ENCODE results near the gene VIP.
A peak's percentile ranks its signal among the peaks of the same experiment; 100 is the strongest.
"Not testable (repeated sequence)": the region's sequence is repeated elsewhere in the genome, so short reads cannot be mapped to it uniquely, and the experiment has no call there.

VIP gene

DNA sequence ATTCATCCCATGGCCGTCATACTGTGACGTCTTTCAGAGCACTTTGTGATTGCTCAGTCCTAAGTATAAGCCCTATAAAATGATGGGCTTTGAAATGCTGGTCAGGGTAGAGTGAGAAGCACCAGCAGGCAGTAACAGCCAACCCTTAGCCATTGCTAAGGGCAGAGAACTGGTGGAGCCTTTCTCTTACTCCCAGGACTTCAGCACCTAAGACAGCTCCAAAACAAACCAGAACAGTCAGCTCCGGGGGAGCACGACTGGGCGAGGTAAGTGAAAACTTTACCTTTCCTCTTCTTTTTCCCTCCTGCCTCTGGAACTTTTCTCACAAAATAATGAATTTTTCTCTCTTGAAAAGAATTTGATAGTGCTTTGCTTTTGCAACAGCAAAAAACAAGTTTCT is at the start of gene VIP:
VIP (plus strand) TSS at position 104 of the 400 bp plus-strand sequence. CDS start 1,381 bp downstream, outside the sequence.
- H3K4me2 ChIP-seq (ENCODE audit: low read length), result no peak within 1 kb of the TSS
- no peaks in the 10 kb centered on the region for H3K36me3 ChIP-seq (ENCODE audit: control insufficient read depth, insufficient read depth, low read length)
- H2AFZ ChIP-seq, result peak within 1 kb of the TSS; percentile 20
- no peaks in the 10 kb centered on the region for H3K9me3 ChIP-seq (ENCODE audit: control insufficient read depth, low read length)
- H3K27ac ChIP-seq, result no peak within 1 kb of the TSS
- no peaks in the 10 kb centered on the region for H3K4me1 ChIP-seq
- H3K9ac ChIP-seq, result no peak within 1 kb of the TSS
- H3K79me2 ChIP-seq, result no peaks in the 10 kb centered on the region
- no peak for TF ChIP-seq CTCF (IDR thresholded peaks at IDR 0.05)
- H3K27me3 ChIP-seq (ENCODE audit: control insufficient read depth, insufficient read depth, low read length), result no peaks in the 10 kb centered on the region
- no peak within 1 kb of the TSS for H3K4me3 ChIP-seq (ENCODE audit: low read depth, low read length)

DNA sequence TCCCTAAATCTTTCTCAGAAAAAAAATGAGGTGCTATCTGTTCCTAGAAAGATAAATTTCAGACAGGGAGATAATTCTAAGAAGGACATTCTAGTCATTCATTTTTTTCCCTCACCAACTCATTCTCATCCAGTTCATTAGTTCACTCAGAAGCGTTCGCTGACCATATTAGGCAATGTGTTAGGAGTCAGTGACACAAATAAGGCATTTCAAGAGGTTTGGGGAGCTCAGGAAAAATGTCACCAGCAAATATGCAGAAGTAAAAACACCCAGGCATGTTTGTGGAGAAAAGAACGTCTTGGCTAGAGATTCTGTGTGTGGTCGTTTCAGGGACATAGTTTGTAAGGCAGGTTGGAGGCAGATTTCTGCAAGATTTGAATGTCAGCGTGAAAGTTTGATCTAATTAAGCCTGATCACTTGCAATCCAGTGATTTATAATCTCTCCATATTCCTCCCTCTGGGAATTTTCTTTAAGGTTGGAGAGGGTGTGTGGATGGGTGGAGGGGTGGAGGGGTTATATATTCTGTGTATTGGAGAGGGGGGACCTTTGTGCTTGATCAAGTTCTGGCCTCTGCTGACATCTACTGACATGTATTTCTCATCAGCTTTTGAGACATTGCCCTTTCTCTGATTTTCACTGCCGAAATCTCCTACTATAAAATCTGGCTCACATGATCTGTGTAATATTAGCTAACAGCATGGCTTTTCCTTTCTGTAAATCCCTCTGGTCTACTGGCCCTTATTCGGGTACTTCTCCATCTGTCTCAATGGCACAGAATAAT is 49.3 kb upstream of the VIP start:
- TF ChIP-seq CTCF (IDR thresholded peaks at IDR 0.05), result no peak
- H3K4me1 ChIP-seq, result no peaks in the 10 kb centered on the region
- no peak overlapping the region for H3K4me2 ChIP-seq (ENCODE audit: low read length)
- H3K9me3 ChIP-seq (ENCODE audit: control insufficient read depth, low read length), result no peaks in the 10 kb centered on the region
- no peak overlapping the region for H3K9ac ChIP-seq
- H3K36me3 ChIP-seq (ENCODE audit: control insufficient read depth, insufficient read depth, low read length), result no peaks in the 10 kb centered on the region
- no peaks in the 10 kb centered on the region for H3K79me2 ChIP-seq
- no peak overlapping the region for H3K27ac ChIP-seq
- H3K27me3 ChIP-seq (ENCODE audit: control insufficient read depth, insufficient read depth, low read length), result no peaks in the 10 kb centered on the region
- no peak overlapping the region for H3K4me3 ChIP-seq (ENCODE audit: low read depth, low read length)
- H2AFZ ChIP-seq, result no peak overlapping the region

- no peaks in the 10 kb centered on the region for H3K4me1 ChIP-seq
- H3K36me3 ChIP-seq (ENCODE audit: control insufficient read depth, insufficient read depth, low read length), result peaks cover 1% of the 10 kb centered on the region
- H3K27ac ChIP-seq, result no peak overlapping the region
- H3K4me3 ChIP-seq (ENCODE audit: low read depth, low read length), result no peak overlapping the region
- no peak overlapping the region for H2AFZ ChIP-seq
- no peaks in the 10 kb centered on the region for H3K9me3 ChIP-seq (ENCODE audit: control insufficient read depth, low read length)
- TF ChIP-seq CTCF (IDR thresholded peaks at IDR 0.05), result no peak
- no peaks in the 10 kb centered on the region for H3K27me3 ChIP-seq (ENCODE audit: control insufficient read depth, insufficient read depth, low read length)
- no peak overlapping the region for H3K4me2 ChIP-seq (ENCODE audit: low read length)
- H3K79me2 ChIP-seq, result no peaks in the 10 kb centered on the region
- no peak overlapping the region for H3K9ac ChIP-seq
Observed at GRCh38 chr6:152701863-152702401, 48.7 kb upstream of the VIP start.

DNA sequence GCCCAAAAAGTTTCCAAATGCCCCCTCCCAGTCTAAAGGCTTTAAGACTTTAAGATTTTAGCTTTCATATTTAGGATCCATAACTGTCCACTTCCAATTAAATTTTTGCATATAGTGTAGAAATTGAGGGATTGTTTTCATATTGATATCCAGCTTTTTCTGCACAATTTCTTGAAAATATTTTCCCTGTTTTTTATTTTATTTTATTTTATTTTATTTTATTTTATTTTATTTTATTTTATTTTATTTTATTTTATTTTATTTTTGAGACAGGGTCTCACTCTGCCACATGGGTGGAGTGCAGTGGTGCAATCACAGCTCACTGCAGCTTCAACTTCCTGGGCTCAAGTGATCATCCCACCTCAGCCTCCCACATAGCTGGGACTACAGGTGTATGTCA is 46.8 kb upstream of the VIP start:
- H3K27ac ChIP-seq; H3K4me1 ChIP-seq; H3K4me3 ChIP-seq (ENCODE audit: low read depth, low read length); H3K36me3 ChIP-seq (ENCODE audit: control insufficient read depth, insufficient read depth, low read length); H3K9me3 ChIP-seq (ENCODE audit: control insufficient read depth, low read length); H3K4me2 ChIP-seq (ENCODE audit: low read length); H3K27me3 ChIP-seq (ENCODE audit: control insufficient read depth, insufficient read depth, low read length); H2AFZ ChIP-seq; H3K9ac ChIP-seq; H3K79me2 ChIP-seq: not testable (repeated sequence)

- H3K36me3 ChIP-seq (ENCODE audit: control insufficient read depth, insufficient read depth, low read length), result peaks cover 8% of the 10 kb centered on the region
- H3K27me3 ChIP-seq (ENCODE audit: control insufficient read depth, insufficient read depth, low read length), result no peaks in the 10 kb centered on the region
- TF ChIP-seq CTCF (IDR thresholded peaks at IDR 0.05), result no peak
- no peak overlapping the region for H3K9ac ChIP-seq
- peaks cover 3% of the 10 kb centered on the region for H3K9me3 ChIP-seq (ENCODE audit: control insufficient read depth, low read length)
- H2AFZ ChIP-seq, result no peak overlapping the region
- no peaks in the 10 kb centered on the region for H3K4me1 ChIP-seq
- H3K79me2 ChIP-seq, result no peaks in the 10 kb centered on the region
- H3K4me2 ChIP-seq (ENCODE audit: low read length), result no peak overlapping the region
- no peak overlapping the region for H3K4me3 ChIP-seq (ENCODE audit: low read depth, low read length)
- no peak overlapping the region for H3K27ac ChIP-seq
Observed at GRCh38 chr6:152705327-152705726, 45.3 kb upstream of the VIP start.
